ENCODE data around the gene ZNF133. TPM values are rescaled to one million over a fixed set of nuclear protein-coding genes. Genes with fewer than 3 reads are reported as not detected.

The ZNF133 gene
- total RNA-seq, 2 experiments from 2014 or later: 7.5 to 9.0 TPM

Other genes starting within 250 kb of the ZNF133 start
- not detected for gene OVOL2, start 230.6 kb upstream of the ZNF133 start, total RNA-seq
- 10 to 100 TPM; 14.2 to 14.4 TPM for gene KAT14, start 150.7 kb upstream of the ZNF133 start, total RNA-seq
- gene PET117, start 150.7 kb upstream of the ZNF133 start, total RNA-seq: 10 to 100 TPM; 15.2 to 15.9 TPM
- gene DZANK1, start 178.5 kb downstream of the ZNF133 start, total RNA-seq: 1 to 10 TPM; 1.4 to 1.6 TPM
- gene POLR3F, start 178.9 kb downstream of the ZNF133 start, total RNA-seq: 10 to 100 TPM; 11.0 to 11.3 TPM
- 10 to 100 TPM; 15.9 to 17.7 TPM for gene RBBP9, start 208.7 kb downstream of the ZNF133 start, total RNA-seq
- 10 to 100 TPM; 90.6 to 97.1 TPM for gene SEC23B, start 219.4 kb downstream of the ZNF133 start, total RNA-seq

Data from activated CD4-positive, alpha-beta memory T cell treated with anti-CD3 and anti-CD28 coated beads for 36 hours (primary cell).